ENCODE measurements around the gene SPTAN1. TPM values are rescaled to one million over a fixed set of nuclear protein-coding genes. Genes with fewer than 3 reads are reported as not detected.

Gene SPTAN1
- polyA plus RNA-seq, 2 of the 4 experiments (the other 2 are of a cell fraction) = 104 to 122 TPM

GRCh38 chr9:128588581-128589233, 36.3 kb downstream of the SPTAN1 start:
- 95% methylated on average over 11 of the region's 11 CpGs for WGBS (ENCODE audit: missing lambda C conversion rate)
- ATAC-seq (no peak), FAIRE-seq (no peak), DNase-seq (ENCODE audit: low read depth in 1 of 2, low spot score in 1 of 2) (no peak)
- Histone ChIP-seq H3K4me3 (no peak overlapping the region), H3K4me2 (no peak overlapping the region), H3K4me1 (no peaks in the 10 kb centered on the region), H3K27ac (no peak overlapping the region), H3K9me3 (no peaks in the 10 kb centered on the region)
- ChIA-PET POLR2A (no interaction called here), CTCF (interaction anchor here (0.9 kb wide), 1 partner anchor 111 kb away, joined by 4 read pairs; no protein-coding TSS in a partner anchor)
- TF ChIP-seq NR3C1 (IDR thresholded peaks at IDR 0.05) = no peak
- no peak for TF ChIP-seq CHD4 (IDR thresholded peaks at IDR 0.05; ENCODE audit: borderline replicate concordance)
- TF ChIP-seq HES2 (IDR thresholded peaks at IDR 0.05) = no peak
- TF ChIP-seq NPAS2 (CRISPR knock-in tag; IDR thresholded peaks at IDR 0.05; ENCODE audit: borderline replicate concordance) = no peak
- no peak for TF ChIP-seq JUN (IDR thresholded peaks at IDR 0.05)
- no peak for TF ChIP-seq RFX5 (IDR thresholded peaks at IDR 0.05)
- no peak for TF ChIP-seq ZC3H11A (IDR thresholded peaks at IDR 0.05)
- TF ChIP-seq KDM1A (IDR thresholded peaks at IDR 0.05; ENCODE audit: low read depth) = no peak
- TF ChIP-seq NFE2L2 (conservative IDR thresholded peaks at IDR 0.05; ENCODE audit: low read length) = no peak
- no peak for TF ChIP-seq ZNF302 (CRISPR knock-in tag; IDR thresholded peaks at IDR 0.05)
- no peak for TF ChIP-seq BHLHE40 (IDR thresholded peaks at IDR 0.05; ENCODE audit: low read depth, low read length)
- TF ChIP-seq CHD2 (IDR thresholded peaks at IDR 0.05; ENCODE audit: low read length, partially characterized antibody) = no peak
- TF ChIP-seq ESRRA (IDR thresholded peaks at IDR 0.05; ENCODE audit: borderline replicate concordance, low read length) = no peak
- TF ChIP-seq JUNB (IDR thresholded peaks at IDR 0.05) = no peak
- no peak for TF ChIP-seq ELK1 (IDR thresholded peaks at IDR 0.05; ENCODE audit: low read depth, low read length)
- no peak for TF ChIP-seq HOXB5 (CRISPR knock-in tag; IDR thresholded peaks at IDR 0.05)
- TF ChIP-seq ATOH8 (CRISPR knock-in tag; IDR thresholded peaks at IDR 0.05; ENCODE audit: low read depth) = no peak
- no peak for TF ChIP-seq HOXA7 (CRISPR knock-in tag; IDR thresholded peaks at IDR 0.05)
- no peak for TF ChIP-seq CEBPB (IDR thresholded peaks at IDR 0.05)
- TF ChIP-seq FOSB (CRISPR knock-in tag; IDR thresholded peaks at IDR 0.05) = no peak

GRCh38 chr9:128593039-128593438, 40.7 kb downstream of the SPTAN1 start:
- no peak overlapping the region for H3K4me2 ChIP-seq
- ChIA-PET POLR2A (no interaction called here), CTCF (interaction anchor here (0.7 to 1.0 kb wide), 2 partner anchors 9 to 17 kb away, joined by 3 read pairs; no protein-coding TSS in a partner anchor)
- FAIRE-seq = no peak
- 96% methylated on average over 6 of the region's 6 CpGs for WGBS (ENCODE audit: missing lambda C conversion rate)
- ATAC-seq = no peak
- no peak overlapping the region for H3K27ac ChIP-seq
- no peaks in the 10 kb centered on the region for H3K4me1 ChIP-seq
- DNase-seq (ENCODE audit: low read depth in 1 of 2, low spot score in 1 of 2) = no peak
- TF ChIP-seq TP53 (CRISPR knock-in tag; IDR thresholded peaks at IDR 0.05) (no peak), GATA3 (IDR thresholded peaks at IDR 0.05; ENCODE audit: borderline replicate concordance) (no peak), FOSB (CRISPR knock-in tag; IDR thresholded peaks at IDR 0.05) (no peak), ATOH8 (CRISPR knock-in tag; IDR thresholded peaks at IDR 0.05; ENCODE audit: low read depth) (no peak), NPAS2 (CRISPR knock-in tag; IDR thresholded peaks at IDR 0.05; ENCODE audit: borderline replicate concordance) (no peak), TFCP2L1 (CRISPR knock-in tag; IDR thresholded peaks at IDR 0.05) (no peak), RAD21 (conservative IDR thresholded peaks at IDR 0.05 in 1 of 2, IDR thresholded peaks at IDR 0.05 in 1 of 2) (no peak), NFE2L2 (conservative IDR thresholded peaks at IDR 0.05; ENCODE audit: low read length) (no peak), PHF8 (IDR thresholded peaks at IDR 0.05; ENCODE audit: borderline replicate concordance, low read depth) (no peak), EHMT2 (IDR thresholded peaks at IDR 0.05; ENCODE audit: low read depth) (no peak), MAX (IDR thresholded peaks at IDR 0.05) (no peak), HOXB13 (CRISPR knock-in tag; IDR thresholded peaks at IDR 0.05; ENCODE audit: low read depth) (no peak), BCL3 (IDR thresholded peaks at IDR 0.05) (no peak), PBX3 (IDR thresholded peaks at IDR 0.05) (no peak), MYC (IDR thresholded peaks at IDR 0.05; ENCODE audit: borderline replicate concordance, low read length) (no peak), BHLHE40 (IDR thresholded peaks at IDR 0.05; ENCODE audit: low read depth, low read length) (no peak)
- no peaks in the 10 kb centered on the region for H3K9me3 ChIP-seq
- H3K4me3 ChIP-seq = no peak overlapping the region

All from A549 (cell line).